Uterus (tissue), 2 donors: Measurements from ENCODE around the gene UBE2D4.

Experiments
- CTCF ChIP-seq, 4 experiments: fragments of 200-600 bp in 2 of 4; fragments of 450-650 bp in 2 of 4; sonication (generic) in 2 of 4; IDR thresholded peaks; one replicate each; pipeline ENCODE4 v1.5.1; 2016 to 2019; ENCODE audit warnings: antibody characterized with exemption in 4 of 4, mild to moderate bottlenecking in 2 of 4, moderate library complexity in 1 of 4
- POLR2A ChIP-seq, 2 donors: fragments of 450-650 bp; IDR thresholded peaks; one replicate each; pipeline ENCODE4 v1.6.1; 2016; ENCODE audit warnings: antibody characterized with exemption in 2 of 2, mild to moderate bottlenecking in 1 of 2, moderate library complexity in 1 of 2

GRCh38 chr7:43977525-43977924, 51.3 kb downstream of the UBE2D4 start:
- TF ChIP-seq CTCF (IDR thresholded peaks at IDR 0.05) (no peak), POLR2A (IDR thresholded peaks at IDR 0.05) (no peak)
